Coronary artery (tissue), 2 donors: ENCODE results near the gene TIGD7.

Experiments used
- DNase-seq: peaks from one replicate; pipeline ENCODE4 v3.0.0-alpha.2; 2017; ENCODE audit warnings: low spot score
- H3K27ac ChIP-seq, 2 donors: fragments of 200-600 bp; sonication (generic); one replicate each; pipeline ENCODE4 v1.5.1; 2016 to 2019
- H3K4me3 ChIP-seq: fragments of 200-600 bp; sonication (generic); 2 replicates; pipeline ENCODE4 v1.5.1; 2016; ENCODE audit warnings: mild to moderate bottlenecking, moderate library complexity
- TF ChIP-seq, protein P1 (sequence below): fragments of 200-600 bp; sonication (generic); IDR thresholded peaks from one replicate; pipeline ENCODE4 v1.5.1; 2019; ENCODE audit warnings: antibody characterized with exemption

TIGD7 gene

DNA sequence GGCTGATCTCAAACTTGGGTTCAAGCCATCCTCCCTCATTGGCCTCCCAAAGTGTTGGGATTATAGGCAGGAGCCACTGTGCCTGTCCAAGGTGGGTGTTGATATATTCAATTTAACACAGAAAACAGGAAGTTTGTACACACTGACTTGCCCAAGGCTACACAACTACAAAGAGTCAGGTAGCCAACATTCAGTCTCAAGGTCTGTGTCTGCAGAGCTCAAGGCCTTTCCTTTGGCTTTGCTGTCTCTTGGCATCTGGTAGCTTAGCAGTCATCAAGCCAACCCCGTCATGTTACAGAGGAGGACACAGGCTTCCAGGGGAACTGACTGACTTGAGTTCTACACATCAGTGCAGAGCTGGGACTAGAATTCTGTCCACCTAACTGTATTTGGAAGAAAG, 36.9 kb downstream of the TIGD7 start:
- Histone ChIP-seq H3K27ac (no peak overlapping the region), H3K4me3 (no peak overlapping the region)
- TF ChIP-seq, protein P1, sequence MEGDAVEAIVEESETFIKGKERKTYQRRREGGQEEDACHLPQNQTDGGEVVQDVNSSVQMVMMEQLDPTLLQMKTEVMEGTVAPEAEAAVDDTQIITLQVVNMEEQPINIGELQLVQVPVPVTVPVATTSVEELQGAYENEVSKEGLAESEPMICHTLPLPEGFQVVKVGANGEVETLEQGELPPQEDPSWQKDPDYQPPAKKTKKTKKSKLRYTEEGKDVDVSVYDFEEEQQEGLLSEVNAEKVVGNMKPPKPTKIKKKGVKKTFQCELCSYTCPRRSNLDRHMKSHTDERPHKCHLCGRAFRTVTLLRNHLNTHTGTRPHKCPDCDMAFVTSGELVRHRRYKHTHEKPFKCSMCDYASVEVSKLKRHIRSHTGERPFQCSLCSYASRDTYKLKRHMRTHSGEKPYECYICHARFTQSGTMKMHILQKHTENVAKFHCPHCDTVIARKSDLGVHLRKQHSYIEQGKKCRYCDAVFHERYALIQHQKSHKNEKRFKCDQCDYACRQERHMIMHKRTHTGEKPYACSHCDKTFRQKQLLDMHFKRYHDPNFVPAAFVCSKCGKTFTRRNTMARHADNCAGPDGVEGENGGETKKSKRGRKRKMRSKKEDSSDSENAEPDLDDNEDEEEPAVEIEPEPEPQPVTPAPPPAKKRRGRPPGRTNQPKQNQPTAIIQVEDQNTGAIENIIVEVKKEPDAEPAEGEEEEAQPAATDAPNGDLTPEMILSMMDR: no peak
- DNase-seq: no peak

DNA sequence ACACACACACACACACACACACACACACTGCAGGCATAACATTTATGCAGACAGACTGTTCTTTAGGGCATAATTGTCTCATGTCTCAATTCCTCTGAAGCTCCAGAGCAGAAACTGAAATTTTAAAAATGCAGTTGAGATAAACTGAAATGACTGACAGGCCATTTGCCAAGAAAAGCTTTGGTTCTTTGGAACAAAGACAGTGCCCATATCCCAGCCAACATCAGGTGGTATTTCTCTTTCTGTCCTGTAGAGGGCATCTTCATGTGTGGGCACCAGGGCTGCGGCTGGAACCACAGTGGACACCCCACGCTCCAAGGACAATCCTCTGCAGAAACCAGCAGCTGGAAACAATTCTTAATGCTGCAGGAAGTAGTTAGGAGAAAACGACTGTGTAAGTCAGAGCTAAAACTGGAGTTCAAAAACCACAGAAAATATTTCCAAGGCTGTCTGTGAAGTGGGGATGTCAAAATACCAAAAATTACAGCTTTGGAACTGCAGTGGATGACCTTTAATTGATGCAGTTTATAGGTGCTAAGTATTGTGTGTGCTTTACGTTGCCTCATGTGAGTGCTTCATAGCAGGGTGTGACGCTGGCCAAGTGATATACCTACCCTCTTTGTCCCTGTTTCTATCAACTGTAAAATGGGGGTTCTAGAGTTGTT, 38.2 kb downstream of the TIGD7 start:
- Histone ChIP-seq H3K27ac (no peak overlapping the region), H3K4me3 (no peak overlapping the region)
- DNase-seq: no peak
- TF ChIP-seq, protein P1: no peak

- DNase-seq: peak; percentile 96
- Histone ChIP-seq H3K27ac (peak overlapping the region; percentile 94 to 95), H3K4me3 (peak overlapping the region; percentile 85)
- TF ChIP-seq, protein P1: no peak
Observed at GRCh38 chr16:3264137-3265036, 40.8 kb downstream of the TIGD7 start.

DNA sequence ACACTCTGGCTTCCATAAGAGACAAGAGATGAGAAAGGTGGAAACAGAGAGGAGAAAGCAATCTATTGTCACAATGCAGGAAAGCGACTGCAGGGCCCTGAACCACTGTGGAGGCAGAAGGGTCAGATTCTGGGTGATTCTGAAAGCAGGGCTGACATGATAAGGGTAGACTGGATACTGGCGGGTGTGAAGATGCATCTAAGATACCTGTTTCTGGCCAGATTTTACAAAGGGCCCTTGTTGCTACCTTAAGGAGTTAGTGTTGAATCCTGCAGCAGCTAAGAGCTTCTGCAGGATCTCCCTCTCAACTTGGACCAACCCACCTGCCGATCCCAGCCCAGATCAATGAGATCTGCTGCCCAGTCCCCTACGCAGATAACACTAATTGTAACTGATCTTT, 42.7 kb downstream of the TIGD7 start:
- no peak for DNase-seq
- TF ChIP-seq, protein P1: no peak
- no peak overlapping the region for H3K4me3 ChIP-seq
- no peak overlapping the region for H3K27ac ChIP-seq

DNA sequence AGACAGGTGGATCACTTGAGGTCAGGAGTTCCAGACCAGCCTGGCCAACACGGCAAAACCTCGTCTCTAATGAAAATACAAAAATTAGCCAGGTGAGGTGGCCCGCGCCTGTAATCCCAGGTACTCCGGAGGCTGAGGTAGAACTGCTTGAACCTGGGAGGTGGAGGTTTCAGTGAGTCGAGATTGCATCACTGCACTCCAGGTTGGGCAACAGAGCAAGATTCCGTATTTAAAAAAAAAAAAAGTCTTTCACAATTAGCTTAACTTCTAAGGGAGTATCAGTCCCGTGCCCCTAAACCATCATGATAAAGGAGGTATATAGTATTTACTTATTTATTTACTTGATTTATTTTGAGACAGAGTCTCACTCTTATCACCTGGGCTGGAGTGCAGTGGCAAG, 45.4 kb downstream of the TIGD7 start:
- Histone ChIP-seq H3K27ac (no peak overlapping the region), H3K4me3 (no peak overlapping the region)
- DNase-seq: no peak
- TF ChIP-seq, protein P1: no peak

DNA sequence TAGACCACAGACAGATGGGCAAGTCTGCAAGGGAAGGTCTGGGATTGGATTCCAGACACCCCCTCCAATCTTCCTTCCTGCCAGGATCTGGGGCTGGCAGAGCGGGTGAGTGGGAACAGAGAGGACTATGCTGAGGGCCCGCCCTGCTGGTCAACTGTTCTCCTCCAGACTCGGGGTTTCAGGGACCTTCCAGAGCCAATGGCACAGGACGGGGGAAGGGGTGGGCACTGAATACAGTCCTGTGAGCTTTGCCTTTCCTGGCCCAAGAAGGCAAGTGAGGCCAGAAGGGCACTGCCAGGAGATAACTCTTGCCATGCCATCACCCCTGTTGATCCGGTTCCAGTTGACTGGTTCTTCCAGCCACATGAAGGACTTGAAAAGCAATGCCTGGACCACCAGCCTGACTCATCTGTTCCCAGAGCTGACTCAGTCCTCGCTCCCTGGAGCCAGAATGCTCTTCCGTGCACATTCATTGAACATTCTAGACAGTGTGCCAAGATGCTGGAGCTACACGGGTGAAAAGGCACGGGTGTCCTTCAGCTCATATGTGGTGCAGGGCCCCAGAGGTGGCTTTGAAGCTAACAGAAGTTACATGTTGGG, 48.3 kb downstream of the TIGD7 start:
- TF ChIP-seq, protein P1: no peak
- DNase-seq: no peak
- Histone ChIP-seq H3K27ac (peak overlapping the region in 1 of 2 donors; percentile 51), H3K4me3 (peak overlapping the region; percentile 45)
